ENCODE results near the gene PTDSS2.

GRCh38 chr11:462107-462890 lies 12.2 kb downstream of the PTDSS2 start:
- TF ChIP-seq CTCF (IDR thresholded peaks at IDR 0.05 in 8 of 11, conservative IDR thresholded peaks at IDR 0.05 in 3 of 11), result no peak
- TF ChIP-seq POLR2AphosphoS5 (IDR thresholded peaks at IDR 0.05), result no peak
